HepG2 (cell line): Measurements from ENCODE around the gene GPR152. TPM values are rescaled to one million over a fixed set of nuclear protein-coding genes. Genes with fewer than 3 reads are reported as not detected.
A peak's percentile ranks its signal among the peaks of the same experiment; 100 is the strongest.

ENCODE experiments used
- E2F1 ChIP-seq: sonication (generic); formaldehyde crosslinking; IDR thresholded peaks from 2 replicates; pipeline ENCODE4 v1.5.0; 2020; ENCODE audit warnings: missing genetic modification reagents
- FOXA1 ChIP-seq, 2 experiments: fragments of 450-650 bp in 1 of 2; sonication (generic) in 1 of 2; formaldehyde crosslinking in 1 of 2; IDR thresholded peaks; 2 replicates each; pipeline versions ENCODE4 v1.4.0 to v1.6.1; 2016 to 2020; ENCODE audit warnings: missing genetic modification reagents in 1 of 2
- FOXC1 ChIP-seq: sonication (generic); formaldehyde crosslinking; IDR thresholded peaks from 2 replicates; pipeline ENCODE4 v1.8.0; 2022; ENCODE audit warnings: mild to moderate bottlenecking, missing genetic modification reagents, borderline replicate concordance
- GLMP ChIP-seq: sonication (generic); formaldehyde crosslinking; IDR thresholded peaks from 2 replicates; pipeline ENCODE4 v1.9.0; 2021; ENCODE audit warnings: missing genetic modification reagents, mild to moderate bottlenecking, borderline replicate concordance
- HIC2 ChIP-seq: sonication (generic); formaldehyde crosslinking; IDR thresholded peaks from 2 replicates; pipeline ENCODE4 v1.9.0; 2022; ENCODE audit warnings: low read depth, missing genetic modification reagents
- HIVEP1 ChIP-seq: sonication (generic); formaldehyde crosslinking; IDR thresholded peaks from 2 replicates; pipeline ENCODE4 v1.4.0; 2020; ENCODE audit warnings: mild to moderate bottlenecking, missing genetic modification reagents
- HMG20B ChIP-seq: conservative IDR thresholded peaks from 2 replicates; pipeline ENCODE4 v1.6.1; 2016; ENCODE audit warnings: missing genetic modification reagents, missing compliant biosample characterization
- KDM2A ChIP-seq: sonication (generic); formaldehyde crosslinking; IDR thresholded peaks from 2 replicates; pipeline ENCODE4 v1.4.0; 2020; ENCODE audit warnings: low read depth, missing genetic modification reagents, borderline replicate concordance
- KLF13 ChIP-seq: sonication (generic); formaldehyde crosslinking; IDR thresholded peaks from 2 replicates; pipeline ENCODE4 v1.4.0; 2020; ENCODE audit warnings: mild to moderate bottlenecking, missing genetic modification reagents
- MAFF ChIP-seq: IDR thresholded peaks from 2 replicates; pipeline ENCODE4 v1.6.1; 2011; ENCODE audit warnings: low read depth, low read length, improper control_type of control experiment
- MIER2 ChIP-seq: IDR thresholded peaks from 2 replicates; pipeline ENCODE4 v1.6.1; 2016; ENCODE audit warnings: missing biosample characterization, missing genetic modification reagents
- NR2F6 ChIP-seq, 2 experiments: IDR thresholded peaks; 2 replicates each; pipeline ENCODE4 v1.6.1; 2016; ENCODE audit warnings: antibody characterized with exemption in 1 of 2, mild to moderate bottlenecking in 1 of 2
- PHF8 ChIP-seq: sonication (generic); formaldehyde crosslinking; IDR thresholded peaks from 2 replicates; pipeline ENCODE4 v1.5.0; 2020; ENCODE audit warnings: missing genetic modification reagents
- SP5 ChIP-seq: IDR thresholded peaks from 2 replicates; pipeline ENCODE4 v1.6.1; 2016; ENCODE audit warnings: low read depth, borderline replicate concordance
- ZFP62 ChIP-seq: sonication (generic); formaldehyde crosslinking; IDR thresholded peaks from 2 replicates; pipeline ENCODE4 v1.4.0; 2020; ENCODE audit warnings: missing genetic modification reagents
- ZKSCAN1 ChIP-seq: fragments of 150-350 bp; IDR thresholded peaks from 2 replicates; pipeline ENCODE4 v1.6.1; 2014; ENCODE audit warnings: low read length
- ZNF20 ChIP-seq: sonication (generic); formaldehyde crosslinking; IDR thresholded peaks from 2 replicates; pipeline ENCODE4 v1.4.0; 2020; ENCODE audit warnings: mild to moderate bottlenecking, moderate library complexity, missing genetic modification reagents
- ZNF3 ChIP-seq: IDR thresholded peaks from 2 replicates; pipeline ENCODE4 v1.7.0; 2017; ENCODE audit warnings: inconsistent platforms
- ZNF629 ChIP-seq: sonication (generic); formaldehyde crosslinking; conservative IDR thresholded peaks from 2 replicates; pipeline ENCODE4 v1.5.0; 2020; ENCODE audit warnings: missing genetic modification reagents
- polyA plus RNA-seq, 8 experiments: library from polyadenylated mRNA; depleted of rRNA in 3 of 8; stranded (reverse) in 7 of 8; unstranded in 1 of 8; fragments of >200 nt; fragmentation: Illumina TruSeq in 4 of 8; extraction: Trizol in 4 of 8; gene quantifications; 2 replicates each; pipeline versions ENCODE4 v1.2.1 to v1.2.3, GENCODE V29; 2011 to 2016; ENCODE audit warnings: low read depth in 4 of 8, missing spikeins in 1 of 8, mixed read lengths in 1 of 8; ENCODE audit not compliant: insufficient read depth in 1 of 8
- total RNA-seq, 5 experiments: library from RNA; depleted of rRNA; stranded (reverse); fragments of >200 nt; fragmentation: Illumina TruSeq; extraction: Trizol; gene quantifications; 2 replicates each; pipeline ENCODE4 v1.2.3, GENCODE V29; 2016; ENCODE audit warnings: low read depth in 1 of 5
- TF ChIP-seq, protein P1 (sequence below): sonication (generic); formaldehyde crosslinking; IDR thresholded peaks from 2 replicates; pipeline ENCODE4 v1.4.0; 2020; ENCODE audit warnings: missing genetic modification reagents

The GPR152 gene
- total and polyA plus RNA-seq, 2 of the 13 experiments (the other 11 are each of a cell fraction or from before 2014, with no cell fraction given) = not detected

GRCh38 chr11:67416416-67417335 lies 35.9 kb downstream of the GPR152 start (continued):
- TF ChIP-seq HIC2 = peak; percentile 83
- no peak for TF ChIP-seq FOXA1 (IDR thresholded peaks at IDR 0.05)
- TF ChIP-seq FOXA1 (CRISPR knock-in tag; IDR thresholded peaks at IDR 0.05) = peak; percentile 53; the same call in 1 of the 2 replicates
- peak; percentile 14; the same call in 1 of the 2 replicates for TF ChIP-seq SP5
- no peak for TF ChIP-seq ZNF20 (CRISPR knock-in tag)
- no peak for TF ChIP-seq ZNF629 (CRISPR knock-in tag)
- TF ChIP-seq, protein P1, sequence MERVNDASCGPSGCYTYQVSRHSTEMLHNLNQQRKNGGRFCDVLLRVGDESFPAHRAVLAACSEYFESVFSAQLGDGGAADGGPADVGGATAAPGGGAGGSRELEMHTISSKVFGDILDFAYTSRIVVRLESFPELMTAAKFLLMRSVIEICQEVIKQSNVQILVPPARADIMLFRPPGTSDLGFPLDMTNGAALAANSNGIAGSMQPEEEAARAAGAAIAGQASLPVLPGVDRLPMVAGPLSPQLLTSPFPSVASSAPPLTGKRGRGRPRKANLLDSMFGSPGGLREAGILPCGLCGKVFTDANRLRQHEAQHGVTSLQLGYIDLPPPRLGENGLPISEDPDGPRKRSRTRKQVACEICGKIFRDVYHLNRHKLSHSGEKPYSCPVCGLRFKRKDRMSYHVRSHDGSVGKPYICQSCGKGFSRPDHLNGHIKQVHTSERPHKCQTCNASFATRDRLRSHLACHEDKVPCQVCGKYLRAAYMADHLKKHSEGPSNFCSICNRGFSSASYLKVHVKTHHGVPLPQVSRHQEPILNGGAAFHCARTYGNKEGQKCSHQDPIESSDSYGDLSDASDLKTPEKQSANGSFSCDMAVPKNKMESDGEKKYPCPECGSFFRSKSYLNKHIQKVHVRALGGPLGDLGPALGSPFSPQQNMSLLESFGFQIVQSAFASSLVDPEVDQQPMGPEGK (CRISPR knock-in tag) = peak; percentile 53
- peak; percentile 86 for TF ChIP-seq ZKSCAN1
- no peak for TF ChIP-seq ZFP62 (CRISPR knock-in tag)
- 0 out of 2 replicates have a peak, but pooled peaks have one; percentile 21 for TF ChIP-seq HMG20B (CRISPR knock-in tag)
- no peak for TF ChIP-seq FOXC1 (CRISPR knock-in tag)
- TF ChIP-seq HIVEP1 (CRISPR knock-in tag) = no peak
- TF ChIP-seq E2F1 (CRISPR knock-in tag) = no peak
- TF ChIP-seq MAFF = no peak
- TF ChIP-seq KLF13 (CRISPR knock-in tag) = no peak
- TF ChIP-seq GLMP (CRISPR knock-in tag) = no peak
- no peak for TF ChIP-seq MIER2
- no peak for TF ChIP-seq NR2F6 (IDR thresholded peaks at IDR 0.05)
- 0 out of 2 replicates have a peak, but pooled peaks have one; percentile 22 for TF ChIP-seq NR2F6 (CRISPR knock-in tag; IDR thresholded peaks at IDR 0.05)
- 0 out of 2 replicates have a peak, but pooled peaks have one; percentile 16 for TF ChIP-seq PHF8 (CRISPR knock-in tag)
- TF ChIP-seq KDM2A (CRISPR knock-in tag) = peak; percentile 38; the same call in 1 of the 2 replicates
- peak; percentile 99 for TF ChIP-seq ZNF3 (CRISPR knock-in tag)
